ENCODE measurements around the gene MAP6D1.

DNA sequence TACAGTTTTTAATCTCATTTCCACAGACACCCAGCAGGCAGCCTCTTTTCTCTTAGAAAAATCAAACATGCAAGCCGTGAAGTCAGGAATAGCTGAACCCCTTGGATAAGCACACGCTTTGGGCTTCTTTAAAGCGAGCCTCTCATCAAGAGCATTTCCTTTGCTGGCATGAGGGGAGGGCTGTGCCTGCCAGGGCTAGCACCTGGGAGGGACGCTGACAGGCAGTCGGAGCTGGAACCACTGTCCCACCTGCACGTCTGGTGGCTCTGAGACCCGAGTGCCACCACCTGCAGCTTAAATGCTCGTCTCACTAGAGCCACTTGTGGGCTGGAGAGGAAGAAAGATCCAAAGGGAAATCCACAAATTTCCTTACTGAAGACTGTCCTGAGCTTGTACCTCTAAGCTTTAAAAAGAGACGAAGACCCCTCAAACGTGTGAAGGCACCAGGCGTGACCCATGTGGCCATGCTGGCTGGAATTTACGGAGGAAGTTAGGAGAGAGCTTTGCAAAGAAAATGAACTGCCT lies 9.4 kb downstream of the MAP6D1 start:
- TF ChIP-seq, protein P1, sequence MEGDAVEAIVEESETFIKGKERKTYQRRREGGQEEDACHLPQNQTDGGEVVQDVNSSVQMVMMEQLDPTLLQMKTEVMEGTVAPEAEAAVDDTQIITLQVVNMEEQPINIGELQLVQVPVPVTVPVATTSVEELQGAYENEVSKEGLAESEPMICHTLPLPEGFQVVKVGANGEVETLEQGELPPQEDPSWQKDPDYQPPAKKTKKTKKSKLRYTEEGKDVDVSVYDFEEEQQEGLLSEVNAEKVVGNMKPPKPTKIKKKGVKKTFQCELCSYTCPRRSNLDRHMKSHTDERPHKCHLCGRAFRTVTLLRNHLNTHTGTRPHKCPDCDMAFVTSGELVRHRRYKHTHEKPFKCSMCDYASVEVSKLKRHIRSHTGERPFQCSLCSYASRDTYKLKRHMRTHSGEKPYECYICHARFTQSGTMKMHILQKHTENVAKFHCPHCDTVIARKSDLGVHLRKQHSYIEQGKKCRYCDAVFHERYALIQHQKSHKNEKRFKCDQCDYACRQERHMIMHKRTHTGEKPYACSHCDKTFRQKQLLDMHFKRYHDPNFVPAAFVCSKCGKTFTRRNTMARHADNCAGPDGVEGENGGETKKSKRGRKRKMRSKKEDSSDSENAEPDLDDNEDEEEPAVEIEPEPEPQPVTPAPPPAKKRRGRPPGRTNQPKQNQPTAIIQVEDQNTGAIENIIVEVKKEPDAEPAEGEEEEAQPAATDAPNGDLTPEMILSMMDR (conservative IDR thresholded peaks at IDR 0.05; ENCODE audit: low read depth, low read length): no peak
- no peak for TF ChIP-seq EZH2 (IDR thresholded peaks at IDR 0.05; ENCODE audit: borderline replicate concordance, low read depth, low read length, poor library complexity, severe bottlenecking)

Measured in A673 (cell line).